Calu3 (cell line): ENCODE measurements around the gene NTRK2. TPM values are rescaled to one million over a fixed set of nuclear protein-coding genes. Genes with fewer than 3 reads are reported as not detected.

Experiments used
- BruUV-seq: library from RNA; stranded (reverse); fragments of 400-500 nt; replicated peaks from 2 replicates; lab custom pipeline; 2021; lab: Mats Ljungman, UMichigan
- CTCF ChIA-PET: fragments of 300-600 bp; sonication (Branson Sonifier 250); formaldehyde crosslinking; loops from one replicate; lab custom pipeline; 2022; ENCODE audit warnings: antibody characterized with exemption; lab: Charles Lee
- DNase-seq: peaks from one replicate; pipeline ENCODE4 v3.0.0; 2022
- H3K27ac Mint-ChIP-seq: one replicate; pipeline ENCODE4 v1.8.0; 2022; ENCODE audit warnings: mixed read lengths; ENCODE audit not compliant: unreplicated experiment
- H3K27me3 Mint-ChIP-seq: one replicate; pipeline ENCODE4 v1.8.0; 2022; ENCODE audit warnings: mixed read lengths; ENCODE audit not compliant: unreplicated experiment
- H3K36me3 Mint-ChIP-seq: one replicate; pipeline ENCODE4 v1.8.0; 2022; ENCODE audit warnings: mild to moderate bottlenecking, moderate library complexity, mixed read lengths; ENCODE audit not compliant: insufficient read depth, unreplicated experiment
- H3K4me1 Mint-ChIP-seq: one replicate; pipeline ENCODE4 v1.8.0; 2022; ENCODE audit warnings: mild to moderate bottlenecking, low read depth, mixed read lengths; ENCODE audit not compliant: unreplicated experiment
- H3K4me3 Mint-ChIP-seq: one replicate; pipeline ENCODE4 v1.8.0; 2022; ENCODE audit warnings: mild to moderate bottlenecking, low read depth, moderate library complexity, mixed read lengths; ENCODE audit not compliant: unreplicated experiment
- H3K9me3 Mint-ChIP-seq: one replicate; pipeline ENCODE4 v1.8.0; 2022; ENCODE audit warnings: low read depth, mixed read lengths; ENCODE audit not compliant: unreplicated experiment
- intact Hi-C: fragments of 100-400 bp; cut with micrococcal nuclease; formaldehyde crosslinking; loops from one replicate; pipeline ENCODE4 v1.10.0; 2022; ENCODE audit not compliant: unreplicated experiment
- total RNA-seq: library from RNA; stranded (reverse); gene quantifications from 2 replicates; pipeline ENCODE4 v1.2.3, GENCODE V29; 2022
- TF ChIP-seq, protein P1 (sequence below): fragments of 200-600 bp; IDR thresholded peaks from one replicate; pipeline ENCODE4 v1.8.0; 2022; ENCODE audit warnings: antibody characterized with exemption; ENCODE audit not compliant: unreplicated experiment

Gene NTRK2
- total RNA-seq, 1 experiment from 2014 or later: 2.1 TPM

DNA sequence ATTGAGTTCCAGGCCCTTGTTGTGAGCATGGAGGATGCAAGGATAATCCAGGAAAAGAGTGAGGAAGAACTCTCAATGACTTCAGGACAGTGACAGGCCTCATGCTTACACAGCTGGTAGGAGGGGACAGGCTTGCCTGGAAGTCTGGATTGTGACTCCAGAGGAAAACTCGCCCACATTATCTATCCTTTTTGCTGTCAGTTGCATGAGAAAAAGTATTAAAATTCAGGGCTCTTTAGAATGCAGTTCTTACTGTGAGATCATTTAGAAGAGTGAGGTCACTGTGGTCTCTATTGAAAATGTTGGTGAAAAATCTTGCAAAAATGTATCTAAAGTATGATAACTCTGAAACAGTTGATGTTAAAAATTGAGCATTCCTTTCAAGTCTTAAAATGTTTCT is 30.5 kb downstream of the NTRK2 start:
- H3K27me3 Mint-ChIP-seq: no peaks in the 10 kb centered on the region
- no TSS peak for BruUV-seq

DNA sequence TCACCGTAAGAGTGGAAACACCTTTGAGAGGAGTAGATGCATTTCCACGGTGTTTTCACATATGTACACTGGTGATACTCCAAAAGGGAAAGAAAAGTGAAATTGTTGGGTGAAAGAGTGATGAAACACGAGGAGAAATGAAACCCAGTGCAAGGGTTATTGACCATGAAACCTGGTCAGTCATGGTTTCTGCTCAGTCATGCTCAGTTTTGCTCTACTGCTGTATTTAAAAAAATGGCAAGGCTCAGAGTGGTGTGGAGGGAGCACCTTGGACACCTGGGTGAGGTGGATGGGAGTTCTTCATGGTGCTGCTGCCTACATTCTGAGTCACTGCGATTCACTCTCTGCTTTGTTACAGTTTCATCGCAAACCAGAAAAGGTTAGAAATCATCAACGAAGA is 32.3 kb downstream of the NTRK2 start:
- no peaks in the 10 kb centered on the region for H3K4me1 Mint-ChIP-seq
- CTCF ChIA-PET: no interaction called here

More for the DNA sequence above, 30.5 kb downstream of the NTRK2 start:
- intact Hi-C loops: loop anchor here (5.0 kb wide), 2 partner anchors 252 to 557 kb away; no protein-coding TSS in a partner anchor
- TF ChIP-seq, protein P1, sequence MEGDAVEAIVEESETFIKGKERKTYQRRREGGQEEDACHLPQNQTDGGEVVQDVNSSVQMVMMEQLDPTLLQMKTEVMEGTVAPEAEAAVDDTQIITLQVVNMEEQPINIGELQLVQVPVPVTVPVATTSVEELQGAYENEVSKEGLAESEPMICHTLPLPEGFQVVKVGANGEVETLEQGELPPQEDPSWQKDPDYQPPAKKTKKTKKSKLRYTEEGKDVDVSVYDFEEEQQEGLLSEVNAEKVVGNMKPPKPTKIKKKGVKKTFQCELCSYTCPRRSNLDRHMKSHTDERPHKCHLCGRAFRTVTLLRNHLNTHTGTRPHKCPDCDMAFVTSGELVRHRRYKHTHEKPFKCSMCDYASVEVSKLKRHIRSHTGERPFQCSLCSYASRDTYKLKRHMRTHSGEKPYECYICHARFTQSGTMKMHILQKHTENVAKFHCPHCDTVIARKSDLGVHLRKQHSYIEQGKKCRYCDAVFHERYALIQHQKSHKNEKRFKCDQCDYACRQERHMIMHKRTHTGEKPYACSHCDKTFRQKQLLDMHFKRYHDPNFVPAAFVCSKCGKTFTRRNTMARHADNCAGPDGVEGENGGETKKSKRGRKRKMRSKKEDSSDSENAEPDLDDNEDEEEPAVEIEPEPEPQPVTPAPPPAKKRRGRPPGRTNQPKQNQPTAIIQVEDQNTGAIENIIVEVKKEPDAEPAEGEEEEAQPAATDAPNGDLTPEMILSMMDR: no peak
- Mint-ChIP-seq H3K36me3 (no peaks in the 10 kb centered on the region), H3K4me3 (no peak overlapping the region), H3K9me3 (no peaks in the 10 kb centered on the region), H3K27ac (no peak overlapping the region), H3K4me1 (no peaks in the 10 kb centered on the region)
- DNase-seq: no peak
- CTCF ChIA-PET: no interaction called here

DNA sequence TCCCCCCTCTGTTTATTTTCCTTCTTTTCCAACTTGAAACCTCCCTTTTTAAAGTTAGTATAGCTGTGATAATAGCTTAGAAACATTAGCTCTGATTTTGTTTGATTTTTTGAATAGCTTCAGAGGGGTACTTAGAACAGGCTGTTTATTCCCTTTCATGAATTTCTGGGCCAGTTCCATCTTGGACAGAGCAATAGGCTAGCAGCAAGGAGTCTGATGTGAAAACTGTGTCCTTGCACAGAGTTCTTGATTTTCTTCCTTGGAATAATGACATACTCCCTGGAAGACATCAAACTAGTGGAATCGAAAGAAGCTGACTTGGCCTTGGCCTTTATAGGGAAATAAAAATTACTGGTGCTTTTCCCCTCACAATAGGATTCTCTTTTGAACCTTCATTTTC is 32.9 kb downstream of the NTRK2 start:
- intact Hi-C loops: no loop called here
- H3K27ac Mint-ChIP-seq: no peak overlapping the region
- H3K4me1 Mint-ChIP-seq: no peaks in the 10 kb centered on the region
- TF ChIP-seq, protein P1: no peak
- CTCF ChIA-PET: no interaction called here
- no peaks in the 10 kb centered on the region for H3K9me3 Mint-ChIP-seq
- no peak for DNase-seq
- H3K36me3 Mint-ChIP-seq: no peaks in the 10 kb centered on the region
- BruUV-seq: no TSS peak
- H3K27me3 Mint-ChIP-seq: no peaks in the 10 kb centered on the region
- no peak overlapping the region for H3K4me3 Mint-ChIP-seq

More for the DNA sequence above, 32.3 kb downstream of the NTRK2 start:
- Mint-ChIP-seq H3K27me3 (no peaks in the 10 kb centered on the region), H3K36me3 (no peaks in the 10 kb centered on the region), H3K27ac (no peak overlapping the region), H3K9me3 (no peaks in the 10 kb centered on the region), H3K4me3 (no peak overlapping the region)
- no TSS peak for BruUV-seq
- intact Hi-C loops: no loop called here
- no peak for DNase-seq
- TF ChIP-seq, protein P1: no peak

DNA sequence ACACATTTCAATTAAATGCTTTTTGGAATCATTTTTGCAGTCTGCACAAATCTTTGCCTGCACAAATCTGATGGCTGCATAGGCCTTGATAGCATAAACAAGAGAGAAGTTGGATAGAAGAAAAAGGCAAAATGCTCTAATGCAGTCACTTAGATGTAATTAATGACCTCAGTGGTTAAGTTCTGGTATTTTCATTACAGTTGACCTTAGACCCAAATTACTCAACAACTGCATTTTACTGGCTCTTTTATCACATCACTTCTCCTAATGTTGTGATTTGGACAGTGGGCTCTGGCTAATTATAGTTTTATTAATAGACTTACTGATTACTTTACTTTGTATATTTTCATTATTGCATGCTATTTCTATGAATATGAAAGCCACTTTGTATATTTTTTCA is 34.3 kb downstream of the NTRK2 start:
- BruUV-seq: no TSS peak
- H3K4me1 Mint-ChIP-seq: peaks cover 7% of the 10 kb centered on the region
- H3K36me3 Mint-ChIP-seq: no peaks in the 10 kb centered on the region
- no peak overlapping the region for H3K4me3 Mint-ChIP-seq
- TF ChIP-seq, protein P1: no peak
- CTCF ChIA-PET: no interaction called here
- H3K9me3 Mint-ChIP-seq: no peaks in the 10 kb centered on the region
- no peaks in the 10 kb centered on the region for H3K27me3 Mint-ChIP-seq
- H3K27ac Mint-ChIP-seq: no peak overlapping the region
- intact Hi-C loops: no loop called here
- DNase-seq: no peak
